HUDEP-2 (cell line): ENCODE data around the gene STK17B.

Source experiments
- DNase-seq, 76 experiments: peaks; one replicate each; lab custom pipeline; 2025; ENCODE audit not compliant: unreplicated experiment in 76 of 76; lab: John Stamatoyannopoulos, UW

STK17B gene

GRCh38 chr2:196123679-196124373 is 47.6 kb downstream of the STK17B start:
- no peak for DNase-seq

GRCh38 chr2:196119926-196120325 is 51.5 kb downstream of the STK17B start:
- DNase-seq, result no peak

GRCh38 chr2:196117214-196117705 is 54.1 kb downstream of the STK17B start:
- DNase-seq, result no peak

GRCh38 chr2:196113061-196113974 is 58.1 kb downstream of the STK17B start:
- DNase-seq, result no peak

- DNase-seq, result no peak
Measured at GRCh38 chr2:196112418-196113034, 58.9 kb downstream of the STK17B start.

GRCh38 chr2:196108604-196109003 is 62.8 kb downstream of the STK17B start:
- DNase-seq, result no peak

- no peak for DNase-seq
Measured at GRCh38 chr2:196105951-196106350, 65.4 kb downstream of the STK17B start.

GRCh38 chr2:196104066-196104465 is 67.3 kb downstream of the STK17B start:
- no peak for DNase-seq

GRCh38 chr2:196103626-196104025 is 67.8 kb downstream of the STK17B start:
- no peak for DNase-seq

GRCh38 chr2:196101325-196101991 is 69.9 kb downstream of the STK17B start:
- DNase-seq, result peak in 70 of 76 experiments; percentile 6 to 84 (median 48)

- no peak for DNase-seq
Measured at GRCh38 chr2:196099916-196100315, 71.5 kb downstream of the STK17B start.

GRCh38 chr2:196097864-196098660 is 73.3 kb downstream of the STK17B start:
- DNase-seq, result no peak

- no peak for DNase-seq
Measured at GRCh38 chr2:196096982-196097745, 74.2 kb downstream of the STK17B start.

- no peak for DNase-seq
Measured at GRCh38 chr2:196096264-196096663, 75.1 kb downstream of the STK17B start.

- peak in 1 of 76 experiments; percentile 15 for DNase-seq
Measured at GRCh38 chr2:196089448-196089847, 81.9 kb downstream of the STK17B start.

GRCh38 chr2:196088203-196088602 is 83.2 kb downstream of the STK17B start:
- no peak for DNase-seq

- DNase-seq, result no peak
Measured at GRCh38 chr2:196086517-196087368, 84.6 kb downstream of the STK17B start.

GRCh38 chr2:196083601-196084000 is 87.8 kb downstream of the STK17B start:
- no peak for DNase-seq
